Tibial artery (tissue), 4 donors: Measurements from ENCODE around the gene CADM2.

Experiments
- DNase-seq, 2 donors: peaks; one replicate each; pipeline ENCODE4 v3.0.0-alpha.2; 2019
- H3K27ac ChIP-seq, 2 donors: fragments of 200-600 bp; sonication (generic) in 1 of 2; 1 replicate in 1 of 2; 2 replicates in 1 of 2; pipeline ENCODE4 v1.5.1; 2018 to 2019; ENCODE audit warnings: mild to moderate bottlenecking in 1 of 2
- H3K27me3 ChIP-seq, 2 donors: fragments of 200-600 bp; sonication (generic) in 1 of 2; one replicate each; pipeline versions ENCODE4 v1.5.1 to v1.6.0; 2016 to 2019
- H3K36me3 ChIP-seq, 3 donors: fragments of 200-600 bp; sonication (generic) in 2 of 3; one replicate each; pipeline ENCODE4 v1.5.1; 2016 to 2019; ENCODE audit warnings: mild to moderate bottlenecking in 2 of 3
- H3K4me1 ChIP-seq, 4 donors: fragments of 200-600 bp; sonication (generic) in 2 of 4; 1 replicate in 3 of 4; 2 replicates in 1 of 4; pipeline ENCODE4 v1.5.1; 2016 to 2019
- H3K4me3 ChIP-seq, 2 donors: fragments of 200-600 bp; sonication (generic) in 1 of 2; 1 replicate in 1 of 2; 2 replicates in 1 of 2; pipeline ENCODE4 v1.5.1; 2018 to 2019; ENCODE audit warnings: mild to moderate bottlenecking in 2 of 2
- H3K9me3 ChIP-seq, 3 donors: fragments of 200-600 bp; sonication (generic) in 1 of 3; one replicate each; pipeline ENCODE4 v1.5.1; 2016 to 2019
- CTCF ChIP-seq, 2 experiments: fragments of 200-600 bp in 1 of 2; fragments of 450-650 bp in 1 of 2; IDR thresholded peaks; one replicate each; pipeline ENCODE4 v1.5.1; 2017 to 2019; ENCODE audit warnings: antibody characterized with exemption in 2 of 2, mild to moderate bottlenecking in 1 of 2, moderate library complexity in 1 of 2
- intact Hi-C: fragments of 100-400 bp; cut with DNase I; formaldehyde crosslinking; loops from one replicate; pipeline ENCODE4 v1.15.0; 2023; ENCODE audit warnings: low total_unique reads

The CADM2 gene

GRCh38 chr3:84977021-84977420 lies 18.2 kb downstream of the CADM2 start:
- Histone ChIP-seq H3K36me3 (no peaks in the 10 kb centered on the region), H3K4me1 (no peaks in the 10 kb centered on the region), H3K4me3 (no peak overlapping the region), H3K27ac (no peak overlapping the region), H3K27me3 (no peaks in the 10 kb centered on the region), H3K9me3 (no peaks in the 10 kb centered on the region)
- intact Hi-C loops: no loop called here
- no peak for TF ChIP-seq CTCF (IDR thresholded peaks at IDR 0.05)
- DNase-seq: no peak

- no peak overlapping the region for H3K27ac ChIP-seq
- H3K27me3 ChIP-seq: no peaks in the 10 kb centered on the region
- intact Hi-C loops: no loop called here
- no peak overlapping the region for H3K4me3 ChIP-seq
- no peaks in the 10 kb centered on the region for H3K9me3 ChIP-seq
- no peak for DNase-seq
- no peaks in the 10 kb centered on the region for H3K4me1 ChIP-seq
- TF ChIP-seq CTCF (IDR thresholded peaks at IDR 0.05): no peak
- no peaks in the 10 kb centered on the region for H3K36me3 ChIP-seq
Measured at GRCh38 chr3:84978843-84979242, 20.1 kb downstream of the CADM2 start.

GRCh38 chr3:84980011-84980410 lies 21.2 kb downstream of the CADM2 start:
- Histone ChIP-seq H3K27ac (no peak overlapping the region), H3K27me3 (no peaks in the 10 kb centered on the region), H3K4me3 (no peak overlapping the region), H3K36me3 (no peaks in the 10 kb centered on the region), H3K9me3 (no peaks in the 10 kb centered on the region), H3K4me1 (no peaks in the 10 kb centered on the region)
- no peak for DNase-seq
- intact Hi-C loops: no loop called here
- no peak for TF ChIP-seq CTCF (IDR thresholded peaks at IDR 0.05)

GRCh38 chr3:84980456-84980855 lies 21.7 kb downstream of the CADM2 start:
- Histone ChIP-seq H3K9me3 (no peaks in the 10 kb centered on the region), H3K4me1 (no peaks in the 10 kb centered on the region), H3K27ac (no peak overlapping the region), H3K27me3 (no peaks in the 10 kb centered on the region), H3K4me3 (no peak overlapping the region), H3K36me3 (no peaks in the 10 kb centered on the region)
- DNase-seq: no peak
- intact Hi-C loops: no loop called here
- TF ChIP-seq CTCF (IDR thresholded peaks at IDR 0.05): no peak

GRCh38 chr3:84983490-84983889 lies 24.7 kb downstream of the CADM2 start:
- Histone ChIP-seq H3K9me3 (no peaks in the 10 kb centered on the region), H3K27ac (no peak overlapping the region), H3K4me1 (no peaks in the 10 kb centered on the region), H3K27me3 (no peaks in the 10 kb centered on the region), H3K36me3 (no peaks in the 10 kb centered on the region), H3K4me3 (no peak overlapping the region)
- intact Hi-C loops: no loop called here
- no peak for TF ChIP-seq CTCF (IDR thresholded peaks at IDR 0.05)
- DNase-seq: no peak

- H3K36me3 ChIP-seq: no peaks in the 10 kb centered on the region
- no peaks in the 10 kb centered on the region for H3K4me1 ChIP-seq
- no peaks in the 10 kb centered on the region for H3K9me3 ChIP-seq
- no peak for TF ChIP-seq CTCF (IDR thresholded peaks at IDR 0.05)
- no peak overlapping the region for H3K4me3 ChIP-seq
- no peaks in the 10 kb centered on the region for H3K27me3 ChIP-seq
- no peak for DNase-seq
- intact Hi-C loops: no loop called here
- no peak overlapping the region for H3K27ac ChIP-seq
Measured at GRCh38 chr3:84984429-84984828, 25.6 kb downstream of the CADM2 start.
